Measurements from ENCODE around the gene DERL2.

DNA sequence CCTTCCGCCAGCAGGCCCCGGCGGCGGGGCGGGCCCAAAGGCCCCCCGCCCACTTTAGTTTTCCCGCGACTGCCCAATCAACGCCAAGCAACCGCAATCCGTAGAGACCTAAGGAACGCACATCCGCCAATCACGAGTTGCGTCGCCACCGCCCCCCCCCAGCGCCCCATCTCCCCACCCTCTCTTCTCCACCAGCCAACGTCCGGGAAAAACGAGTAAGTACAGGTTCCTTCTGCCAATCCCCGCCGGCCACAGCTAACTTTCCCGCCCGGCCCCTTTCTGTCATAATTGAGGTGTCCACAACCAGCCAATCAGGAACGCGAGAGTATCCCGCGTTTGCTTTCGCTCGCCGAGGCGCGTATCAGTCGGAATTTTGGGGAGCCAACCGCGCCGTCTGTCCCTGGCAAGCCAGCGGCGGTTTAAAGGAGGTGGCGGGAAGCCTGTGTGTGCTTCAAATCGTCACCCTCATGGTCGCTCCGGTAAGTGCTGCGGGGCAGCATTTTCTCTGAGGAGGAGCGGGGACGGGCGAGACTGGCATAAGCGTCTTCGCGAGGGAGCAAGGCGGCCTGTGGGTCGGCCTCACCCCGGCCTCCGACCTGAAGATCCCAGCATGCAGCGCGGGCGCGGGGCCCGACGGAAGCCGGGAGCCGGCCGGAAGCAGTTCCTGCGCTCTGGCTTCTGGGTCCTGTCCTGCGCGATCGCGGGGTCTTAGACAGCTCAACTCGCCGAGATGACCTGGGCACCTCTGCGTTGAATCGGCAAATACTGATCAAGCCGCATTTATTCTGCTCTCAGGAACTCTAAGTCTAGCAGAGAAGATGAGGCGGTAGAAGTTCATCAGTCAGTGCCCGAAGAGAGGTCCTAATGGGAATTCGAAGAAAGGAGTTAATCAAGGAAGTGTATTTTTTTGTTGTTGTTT lies 487 bp upstream of the DERL2 start, which contains the start of gene MIS12:
- TF ChIP-seq, protein P1, sequence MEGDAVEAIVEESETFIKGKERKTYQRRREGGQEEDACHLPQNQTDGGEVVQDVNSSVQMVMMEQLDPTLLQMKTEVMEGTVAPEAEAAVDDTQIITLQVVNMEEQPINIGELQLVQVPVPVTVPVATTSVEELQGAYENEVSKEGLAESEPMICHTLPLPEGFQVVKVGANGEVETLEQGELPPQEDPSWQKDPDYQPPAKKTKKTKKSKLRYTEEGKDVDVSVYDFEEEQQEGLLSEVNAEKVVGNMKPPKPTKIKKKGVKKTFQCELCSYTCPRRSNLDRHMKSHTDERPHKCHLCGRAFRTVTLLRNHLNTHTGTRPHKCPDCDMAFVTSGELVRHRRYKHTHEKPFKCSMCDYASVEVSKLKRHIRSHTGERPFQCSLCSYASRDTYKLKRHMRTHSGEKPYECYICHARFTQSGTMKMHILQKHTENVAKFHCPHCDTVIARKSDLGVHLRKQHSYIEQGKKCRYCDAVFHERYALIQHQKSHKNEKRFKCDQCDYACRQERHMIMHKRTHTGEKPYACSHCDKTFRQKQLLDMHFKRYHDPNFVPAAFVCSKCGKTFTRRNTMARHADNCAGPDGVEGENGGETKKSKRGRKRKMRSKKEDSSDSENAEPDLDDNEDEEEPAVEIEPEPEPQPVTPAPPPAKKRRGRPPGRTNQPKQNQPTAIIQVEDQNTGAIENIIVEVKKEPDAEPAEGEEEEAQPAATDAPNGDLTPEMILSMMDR (IDR thresholded peaks at IDR 0.05; ENCODE audit: poor library complexity, severe bottlenecking): no peak
- TF ChIP-seq, protein P2, sequence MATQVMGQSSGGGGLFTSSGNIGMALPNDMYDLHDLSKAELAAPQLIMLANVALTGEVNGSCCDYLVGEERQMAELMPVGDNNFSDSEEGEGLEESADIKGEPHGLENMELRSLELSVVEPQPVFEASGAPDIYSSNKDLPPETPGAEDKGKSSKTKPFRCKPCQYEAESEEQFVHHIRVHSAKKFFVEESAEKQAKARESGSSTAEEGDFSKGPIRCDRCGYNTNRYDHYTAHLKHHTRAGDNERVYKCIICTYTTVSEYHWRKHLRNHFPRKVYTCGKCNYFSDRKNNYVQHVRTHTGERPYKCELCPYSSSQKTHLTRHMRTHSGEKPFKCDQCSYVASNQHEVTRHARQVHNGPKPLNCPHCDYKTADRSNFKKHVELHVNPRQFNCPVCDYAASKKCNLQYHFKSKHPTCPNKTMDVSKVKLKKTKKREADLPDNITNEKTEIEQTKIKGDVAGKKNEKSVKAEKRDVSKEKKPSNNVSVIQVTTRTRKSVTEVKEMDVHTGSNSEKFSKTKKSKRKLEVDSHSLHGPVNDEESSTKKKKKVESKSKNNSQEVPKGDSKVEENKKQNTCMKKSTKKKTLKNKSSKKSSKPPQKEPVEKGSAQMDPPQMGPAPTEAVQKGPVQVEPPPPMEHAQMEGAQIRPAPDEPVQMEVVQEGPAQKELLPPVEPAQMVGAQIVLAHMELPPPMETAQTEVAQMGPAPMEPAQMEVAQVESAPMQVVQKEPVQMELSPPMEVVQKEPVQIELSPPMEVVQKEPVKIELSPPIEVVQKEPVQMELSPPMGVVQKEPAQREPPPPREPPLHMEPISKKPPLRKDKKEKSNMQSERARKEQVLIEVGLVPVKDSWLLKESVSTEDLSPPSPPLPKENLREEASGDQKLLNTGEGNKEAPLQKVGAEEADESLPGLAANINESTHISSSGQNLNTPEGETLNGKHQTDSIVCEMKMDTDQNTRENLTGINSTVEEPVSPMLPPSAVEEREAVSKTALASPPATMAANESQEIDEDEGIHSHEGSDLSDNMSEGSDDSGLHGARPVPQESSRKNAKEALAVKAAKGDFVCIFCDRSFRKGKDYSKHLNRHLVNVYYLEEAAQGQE (IDR thresholded peaks at IDR 0.05; ENCODE audit: borderline replicate concordance): no peak
- TF ChIP-seq EZH2 (IDR thresholded peaks at IDR 0.05; ENCODE audit: borderline replicate concordance, insufficient read depth, low read length, poor library complexity, severe bottlenecking): no peak
- peak; percentile 64 for TF ChIP-seq POLR2AphosphoS5 (IDR thresholded peaks at IDR 0.05)
- TF ChIP-seq EP300 (conservative IDR thresholded peaks at IDR 0.05; ENCODE audit: poor library complexity, severe bottlenecking): peak; percentile 53
- TF ChIP-seq MXI1 (conservative IDR thresholded peaks at IDR 0.05; ENCODE audit: poor library complexity, severe bottlenecking): peak; percentile 99
- TF ChIP-seq RAD21 (conservative IDR thresholded peaks at IDR 0.05): peak; percentile 47
- TF ChIP-seq TAF1 (IDR thresholded peaks at IDR 0.05; ENCODE audit: low read depth): peak; percentile 43
